GM19397 (cell line): ENCODE data around the gene HRG.

Experiments
- ATAC-seq: cut with Tn5 transposase; IDR thresholded peaks from one replicate; pipeline ENCODE4 v1.9.1; 2021; ENCODE audit warnings: mild to moderate bottlenecking, moderate library complexity; ENCODE audit not compliant: unreplicated experiment

HRG gene

DNA sequence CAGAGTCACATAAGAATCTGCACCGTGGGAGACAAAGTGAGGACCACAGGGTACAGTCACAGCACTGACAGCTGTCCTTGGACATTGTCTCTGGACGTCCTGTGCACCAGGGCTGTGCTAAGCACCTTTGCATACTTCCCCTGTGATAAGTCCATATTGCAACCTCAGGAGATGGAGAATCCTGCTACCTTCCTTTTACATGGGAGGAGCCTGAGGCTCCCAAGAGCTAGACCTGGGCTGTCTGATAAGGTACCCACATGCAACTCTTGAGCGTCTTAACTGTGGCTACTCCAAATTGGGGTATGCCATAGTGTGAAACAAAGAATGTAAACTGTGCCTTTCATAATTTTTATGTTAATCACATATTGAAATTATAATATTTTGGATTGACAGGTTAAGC lies 28.1 kb upstream of the HRG start:
- no peak for ATAC-seq

DNA sequence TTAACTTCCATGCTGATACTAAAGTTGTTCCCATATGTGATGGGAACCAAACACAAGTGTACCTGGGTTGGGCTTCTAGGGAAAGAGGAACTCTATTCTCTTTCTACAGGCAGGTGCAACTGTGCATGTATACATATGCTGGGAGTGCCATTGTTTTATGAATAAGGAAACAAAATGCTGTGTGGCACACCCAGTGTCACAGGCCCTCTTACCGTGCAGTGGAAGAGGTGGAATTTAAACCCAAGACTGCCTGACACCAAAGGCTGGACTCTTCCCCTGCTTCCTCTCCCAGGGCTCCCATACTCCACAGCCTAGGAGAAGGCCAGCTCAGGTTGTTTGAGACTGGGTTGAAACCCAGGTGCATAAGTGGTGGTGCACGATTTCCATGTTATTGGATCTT lies 27.6 kb upstream of the HRG start:
- no peak for ATAC-seq

DNA sequence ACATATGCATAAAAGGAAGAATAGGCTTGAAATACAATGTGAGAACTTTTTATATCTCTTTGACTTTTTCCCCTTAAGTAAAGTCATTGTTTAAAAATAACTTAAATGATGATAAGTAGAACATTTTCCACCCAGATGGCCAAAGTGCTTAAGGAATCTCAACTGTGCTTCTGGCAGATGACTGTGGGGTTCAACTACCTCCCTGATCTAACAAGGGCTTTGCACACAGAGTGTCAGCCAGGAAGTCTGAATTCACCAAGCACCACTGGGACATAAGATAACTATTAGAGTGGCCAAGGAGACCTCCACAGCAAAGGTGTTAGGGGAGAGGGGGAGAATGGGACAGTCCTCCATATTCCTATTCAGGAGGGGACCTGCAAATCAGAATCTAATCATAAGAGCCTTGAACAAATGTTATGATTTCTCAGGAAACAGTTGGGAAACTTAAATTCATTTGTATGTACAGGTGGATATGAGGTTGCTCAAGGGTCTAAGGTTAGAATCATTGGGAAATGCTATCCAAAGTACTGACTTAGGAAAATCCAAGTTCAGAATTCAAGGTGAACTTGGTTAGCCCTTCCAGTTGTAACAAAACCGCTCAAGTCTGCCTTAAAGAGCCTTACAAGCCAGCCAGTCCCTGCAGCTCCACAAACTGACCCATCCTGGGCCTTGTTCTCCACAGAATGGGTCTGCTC lies 25.9 kb upstream of the HRG start, which contains the start of gene FETUB:
Gene FETUB (plus strand): TSS at position 622 of the 695 bp plus-strand sequence. CDS start 62 bp downstream, at position 684.
- no peak for ATAC-seq

GRCh38 chr3:186640473-186640818 lies 25.4 kb upstream of the HRG start:
- no peak for ATAC-seq

GRCh38 chr3:186640929-186641328 lies 24.9 kb upstream of the HRG start:
- ATAC-seq, result no peak

DNA sequence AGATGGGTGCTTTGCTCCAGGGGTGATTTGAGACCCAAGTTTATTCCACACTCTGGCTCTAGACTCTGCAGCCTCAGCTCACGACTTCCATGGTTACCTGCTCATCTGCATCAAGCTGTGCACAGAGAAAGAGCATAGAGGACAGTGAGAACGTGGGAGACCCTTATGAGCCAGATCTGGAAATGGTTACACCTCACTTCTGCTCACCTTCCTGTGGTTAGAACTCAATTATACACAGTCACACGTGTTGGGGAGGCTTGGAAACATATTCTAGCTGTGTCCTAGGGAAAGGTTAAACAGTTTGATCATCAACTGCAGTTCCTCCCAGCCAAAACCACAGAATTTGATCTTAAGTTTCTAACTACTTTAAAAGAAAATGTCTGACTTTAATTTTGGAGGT lies 23.8 kb upstream of the HRG start:
- ATAC-seq, result no peak

DNA sequence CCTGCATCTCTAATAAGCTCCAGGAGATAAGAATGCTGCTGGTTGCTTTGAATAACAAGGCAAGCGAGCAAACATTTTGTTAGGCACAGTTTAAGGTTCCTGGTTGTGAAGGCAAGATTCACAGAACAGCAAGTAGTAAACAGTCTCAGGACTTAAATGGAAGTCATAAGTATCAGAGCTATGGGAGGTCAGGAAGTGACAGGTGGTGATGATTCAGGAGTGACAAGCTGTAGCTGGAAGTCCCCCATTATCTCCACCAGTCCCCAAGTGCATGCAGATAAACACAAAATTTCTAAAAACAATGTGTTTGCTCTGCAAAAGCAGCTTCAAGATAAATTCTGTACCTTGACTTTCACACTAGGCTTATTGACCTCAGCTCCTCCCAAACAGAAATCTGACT lies 22.3 kb upstream of the HRG start:
- no peak for ATAC-seq

DNA sequence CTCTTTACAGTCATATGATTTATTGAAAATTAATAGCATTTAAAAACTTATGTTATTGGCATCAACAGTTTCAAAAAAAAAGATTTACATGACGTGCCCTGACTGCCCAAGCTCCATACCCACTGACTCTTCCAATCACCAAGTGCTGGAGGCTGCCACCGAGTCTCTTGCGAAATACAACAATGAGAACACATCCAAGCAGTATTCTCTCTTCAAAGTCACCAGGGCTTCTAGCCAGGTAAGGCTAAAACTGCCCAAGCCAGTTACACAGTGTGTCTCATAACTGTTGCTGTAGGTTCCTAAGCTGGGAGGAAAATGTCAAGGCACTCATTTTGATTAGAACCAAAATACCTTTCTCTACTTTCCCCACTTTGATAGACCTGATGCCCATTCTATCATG lies 21.1 kb upstream of the HRG start:
- no peak for ATAC-seq

GRCh38 chr3:186646106-186646505 lies 19.7 kb upstream of the HRG start:
- ATAC-seq, result no peak

GRCh38 chr3:186646841-186647240 lies 19.0 kb upstream of the HRG start:
- no peak for ATAC-seq

DNA sequence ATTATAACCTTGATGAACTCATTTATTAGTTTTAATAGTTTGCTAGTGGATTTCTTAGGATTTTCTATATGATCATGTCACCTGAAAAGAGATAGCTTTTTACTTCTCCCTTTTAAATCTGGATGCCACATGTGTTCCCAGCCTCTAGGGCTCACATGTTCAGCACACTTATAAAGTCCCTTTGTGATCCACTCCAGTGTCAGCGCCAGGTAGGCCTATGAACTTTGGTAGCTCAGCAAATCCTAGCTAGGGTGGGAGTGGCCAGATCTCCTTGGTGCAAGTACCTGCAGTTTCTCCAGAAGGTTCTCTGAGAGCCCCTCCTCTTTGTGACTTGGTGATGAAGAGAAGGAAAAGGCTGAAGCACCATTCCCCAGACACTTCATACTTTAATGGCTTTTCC lies 17.0 kb upstream of the HRG start:
- no peak for ATAC-seq

DNA sequence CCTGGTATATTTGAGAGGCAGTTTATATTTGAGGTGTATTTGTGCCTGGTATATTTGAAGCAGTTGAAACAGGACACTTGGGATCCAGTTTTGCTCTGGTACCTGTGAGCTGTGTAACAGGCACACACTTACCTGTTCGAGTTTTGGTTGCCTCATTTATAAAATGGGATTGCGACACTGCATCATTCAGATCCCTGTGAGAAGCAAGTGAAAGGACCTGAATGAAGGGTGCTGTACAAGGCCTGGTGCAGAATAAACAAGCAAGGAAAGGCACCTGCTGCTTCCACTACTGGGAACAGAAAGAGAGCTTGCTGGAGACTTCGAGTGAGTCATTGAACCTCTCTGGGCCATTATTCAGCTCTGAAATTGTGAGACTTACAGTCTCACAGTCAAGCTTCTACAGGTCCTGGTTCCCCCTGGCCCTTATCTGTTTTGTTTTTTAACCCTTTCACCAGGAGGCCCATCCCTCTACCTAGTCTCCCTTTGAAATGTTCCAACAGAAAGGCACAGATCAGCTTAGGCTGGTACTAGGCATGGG lies 14.1 kb upstream of the HRG start:
- ATAC-seq, result no peak

- ATAC-seq, result peak; percentile 88
Observed at GRCh38 chr3:186653080-186653707, 12.6 kb upstream of the HRG start.

DNA sequence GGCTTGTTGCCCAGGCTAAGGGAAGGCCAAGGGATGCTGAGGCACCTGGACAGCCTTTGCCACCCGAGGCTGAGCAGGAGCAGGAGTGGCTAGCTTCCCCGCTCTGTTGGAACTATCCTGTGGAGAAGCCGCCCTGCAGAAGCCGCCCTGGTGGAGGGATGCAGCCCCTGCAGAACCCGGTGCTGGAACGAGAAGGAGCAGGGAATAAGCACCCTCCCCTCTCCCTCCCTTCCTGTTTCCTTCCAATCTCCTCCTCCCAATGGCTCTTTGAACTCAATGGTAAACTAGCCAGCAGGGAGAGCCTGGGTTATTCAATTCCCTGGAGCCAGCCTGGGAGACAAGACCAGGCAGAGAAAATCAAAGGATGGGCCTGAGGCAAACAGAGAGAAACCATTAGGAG lies 11.8 kb upstream of the HRG start:
- ATAC-seq, result no peak

DNA sequence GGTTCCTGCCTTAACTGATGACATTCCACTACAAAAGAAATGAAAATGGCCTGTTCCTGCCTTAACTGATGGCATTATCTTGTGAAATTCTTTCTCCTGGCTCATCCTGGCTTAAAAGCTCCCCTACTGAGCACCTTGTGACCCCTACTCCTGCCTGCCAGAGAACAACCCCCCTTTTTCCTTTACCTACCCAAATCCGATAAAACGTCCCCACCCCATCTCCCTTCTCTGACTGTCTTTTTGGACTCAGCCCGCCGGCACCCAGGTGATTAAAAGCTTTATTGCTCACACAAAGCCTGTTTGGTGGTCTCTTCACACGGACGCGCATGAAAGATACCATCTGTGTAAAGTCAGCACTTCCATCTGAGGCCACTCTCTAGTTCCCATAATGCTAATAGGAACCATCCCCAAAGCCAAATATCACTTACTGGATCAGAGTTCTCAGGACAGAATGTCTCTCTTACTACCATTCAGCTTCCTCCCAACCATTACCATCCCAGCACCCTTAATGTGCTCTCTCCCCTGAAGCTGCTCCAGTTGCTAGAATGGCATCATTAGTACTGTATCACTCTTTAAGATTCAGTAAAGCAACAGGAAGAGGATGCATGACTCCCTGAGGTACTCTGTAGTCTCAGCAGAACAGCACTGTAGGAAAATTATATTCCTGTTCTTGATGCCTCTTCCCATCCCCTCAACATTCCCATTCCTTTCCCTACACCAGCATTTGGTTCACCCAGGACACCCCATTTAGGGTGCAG lies 2.3 kb upstream of the HRG start:
- no peak for ATAC-seq

- no peak for ATAC-seq
Observed at GRCh38 chr3:186664119-186664495, 1.7 kb upstream of the HRG start.

GRCh38 chr3:186664506-186664905 lies 1.3 kb upstream of the HRG start:
- ATAC-seq, result no peak

GRCh38 chr3:186668426-186668825 lies 2.6 kb downstream of the HRG start:
- no peak for ATAC-seq

GRCh38 chr3:186669378-186670084 lies 3.7 kb downstream of the HRG start:
- ATAC-seq, result no peak

- ATAC-seq, result no peak
Observed at GRCh38 chr3:186670155-186670554, 4.3 kb downstream of the HRG start.

DNA sequence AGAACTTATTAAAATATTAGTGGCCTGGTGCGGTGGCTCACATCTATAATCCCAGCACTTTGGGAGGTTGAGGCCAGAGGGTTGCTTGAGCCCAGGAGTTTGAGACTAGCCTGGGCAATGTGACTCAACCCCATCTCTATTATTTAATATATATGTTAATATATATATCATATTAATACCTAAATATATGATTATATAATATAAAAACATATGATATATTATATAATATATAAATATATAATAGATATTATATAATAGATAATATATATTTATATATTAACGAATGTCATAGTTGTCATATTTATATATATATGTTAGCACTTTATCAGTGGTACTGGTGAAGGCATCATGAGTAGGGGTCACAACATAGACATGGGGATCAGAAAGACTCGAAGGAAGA lies 5.2 kb downstream of the HRG start:
- ATAC-seq, result no peak
